Endothelial cell of umbilical vein (primary cell): ENCODE data around the gene TRAPPC6A. TPM values are rescaled to one million over a fixed set of nuclear protein-coding genes. Genes with fewer than 3 reads are reported as not detected.

Source experiments
- BruUV-seq: library from RNA; stranded (reverse); fragments of 400-500 nt; replicated peaks from 2 replicates; lab custom pipeline; 2021; lab: Mats Ljungman, UMichigan
- CTCF ChIA-PET: fragments of 300-600, 350-600 bp; sonication (Branson Sonifier 250); formaldehyde crosslinking; loops from one replicate; lab custom pipeline; 2021; ENCODE audit warnings: antibody characterized with exemption, inconsistent platforms; lab: Charles Lee
- POLR2A ChIA-PET: fragments of 300-600, 350-600 bp; sonication (Branson Sonifier 250); formaldehyde crosslinking; loops from one replicate; lab custom pipeline; 2021; ENCODE audit warnings: antibody characterized with exemption, inconsistent platforms; lab: Charles Lee
- DNase-seq: peaks from one replicate; pipeline ENCODE4 v3.0.0-alpha.2; 2011; ENCODE audit warnings: low read depth, low spot score
- FAIRE-seq: peaks from 2 replicates; lab custom pipeline; 2011; peaks lifted over from hg19 to GRCh38; lab: Jason Lieb, UNC
- H2AFZ ChIP-seq: 2 replicates; pipeline ENCODE4 v1.6.0; 2012; ENCODE audit warnings: low read depth, low read length, control low read depth, inconsistent platforms
- H3K27ac ChIP-seq: 2 replicates; pipeline ENCODE4 v1.5.1; 2011; ENCODE audit warnings: low read depth, mild to moderate bottlenecking, control low read depth, low read length, moderate library complexity; ENCODE audit not compliant: insufficient read depth
- H3K27me3 ChIP-seq, 2 experiments: 2 replicates each; pipeline versions ENCODE4 v1.6.0 to v1.6.1; 2011; ENCODE audit warnings: low read length in 2 of 2, mixed read lengths in 1 of 2; ENCODE audit not compliant: control insufficient read depth in 2 of 2, insufficient read depth in 2 of 2
- H3K36me3 ChIP-seq, 2 experiments: 2 replicates in 1 of 2; 3 replicates in 1 of 2; pipeline ENCODE4 v1.5.1; 2011; ENCODE audit warnings: low read length in 2 of 2, mild to moderate bottlenecking in 1 of 2, moderate library complexity in 1 of 2; ENCODE audit not compliant: control insufficient read depth in 2 of 2, insufficient read depth in 2 of 2; ENCODE audit errors: extremely low read depth in 1 of 2
- H3K4me1 ChIP-seq: 3 replicates; pipeline ENCODE4 v1.5.1; 2011; ENCODE audit warnings: mild to moderate bottlenecking, low read length; ENCODE audit not compliant: control insufficient read depth, insufficient read depth; ENCODE audit errors: extremely low read depth
- H3K4me2 ChIP-seq: 2 replicates; pipeline ENCODE4 v1.6.1; 2011; ENCODE audit warnings: low read length, control low read depth, mixed read lengths; ENCODE audit not compliant: insufficient read depth
- H3K4me3 ChIP-seq, 3 experiments: fragments of 200-600 bp in 1 of 3; sonication (generic), shearing (Covaris generic) in 1 of 3; replicated peaks in 1 of 3; 2 replicates each; pipeline ENCODE4 v1.5.1; 2011 to 2016; ENCODE audit warnings: control low read depth in 3 of 3, low read length in 3 of 3, mild to moderate bottlenecking in 2 of 3, inconsistent platforms in 1 of 3, low read depth in 1 of 3, moderate library complexity in 1 of 3; ENCODE audit not compliant: insufficient read depth in 1 of 3
- H3K79me2 ChIP-seq: 2 replicates; pipeline ENCODE4 v1.6.0; 2012; ENCODE audit warnings: low read length, inconsistent platforms; ENCODE audit not compliant: control insufficient read depth, insufficient read depth
- H3K9ac ChIP-seq: replicated peaks from 2 replicates; pipeline ENCODE3; 2011; ENCODE audit warnings: low read length, control low read depth; ENCODE audit not compliant: insufficient read depth; ENCODE audit errors: extremely low read depth
- H3K9me1 ChIP-seq: replicated peaks from 3 replicates; pipeline ENCODE4 v1.6.0; 2011; ENCODE audit warnings: mild to moderate bottlenecking, low read length; ENCODE audit not compliant: control insufficient read depth, insufficient read depth; ENCODE audit errors: extremely low read depth
- H3K9me3 ChIP-seq: replicated peaks from 2 replicates; pipeline ENCODE4 v1.5.1; 2012; ENCODE audit warnings: low read length, inconsistent platforms; ENCODE audit not compliant: control insufficient read depth, insufficient read depth
- H4K20me1 ChIP-seq: replicated peaks from 2 replicates; pipeline ENCODE3; 2011; ENCODE audit warnings: mild to moderate bottlenecking, low read length; ENCODE audit not compliant: control insufficient read depth, insufficient read depth; ENCODE audit errors: extremely low read depth
- CTCF ChIP-seq, 2 donors: IDR thresholded peaks; 1 replicate in 1 of 2; 2 replicates in 1 of 2; pipeline ENCODE4 v1.5.1; 2011; ENCODE audit warnings: low read length in 2 of 2, mild to moderate bottlenecking in 2 of 2, moderate library complexity in 2 of 2, control low read depth in 1 of 2, inconsistent platforms in 1 of 2, low read depth in 1 of 2; ENCODE audit not compliant: insufficient read depth in 1 of 2; ENCODE audit errors: extremely low read depth in 1 of 2
- EZH2 ChIP-seq: IDR thresholded peaks from 2 replicates; pipeline ENCODE4 v1.6.1; 2012; ENCODE audit warnings: borderline replicate concordance, low read depth, mild to moderate bottlenecking, moderate library complexity, low read length, inconsistent platforms; ENCODE audit not compliant: severe bottlenecking
- JUN ChIP-seq: IDR thresholded peaks from 2 replicates; pipeline ENCODE4 v1.6.1; 2011; ENCODE audit warnings: borderline replicate concordance, low read depth; ENCODE audit not compliant: insufficient read length, insufficient read depth
- MYC ChIP-seq: IDR thresholded peaks from one replicate; pipeline ENCODE4 v1.6.1; 2011; ENCODE audit warnings: mild to moderate bottlenecking, low read depth, low read length
- dilution Hi-C: fragments of 300-500 bp; cut with MboI; formaldehyde crosslinking; loops from one replicate; pipeline ENCODE4 v1.15.0; 2019; ENCODE audit warnings: low sequenced_read_pairs; ENCODE audit not compliant: extremely low pct_ligation_motif_present
- intact Hi-C: fragments of 100-400 bp; cut with micrococcal nuclease; formaldehyde crosslinking; loops from one replicate; pipeline ENCODE4 v1.10.0; 2022
- polyA plus RNA-seq, 4 experiments: library from polyadenylated mRNA; depleted of rRNA in 3 of 4; stranded (reverse) in 3 of 4; unstranded in 1 of 4; fragments of >200 nt; gene quantifications; 2 replicates each; pipeline versions ENCODE4 v1.2.1 to v1.2.3, GENCODE V29; 2011 to 2012; ENCODE audit warnings: missing spikeins in 1 of 4
- total RNA-seq: library from RNA; stranded (reverse); gene quantifications from 2 replicates; pipeline ENCODE4 v1.2.3, GENCODE V29; 2021

TRAPPC6A gene
- total and polyA plus RNA-seq, 2 donors (not counting 3 experiments of a cell fraction or from before 2014, with no cell fraction given), result 18.1 to 45.4 TPM

GRCh38 chr19:45130888-45131615 lies 47.0 kb downstream of the TRAPPC6A start:
- dilution Hi-C loops (no loop called here), intact Hi-C loops (no loop called here)
- Histone ChIP-seq H3K4me2 (no peak overlapping the region), H3K27ac (no peak overlapping the region), H3K4me3 (no peak overlapping the region), H3K9me3 (no peaks in the 10 kb centered on the region), H3K9me1 (no peaks in the 10 kb centered on the region), H3K79me2 (peaks cover 21% of the 10 kb centered on the region), H3K36me3 (no peaks in the 10 kb centered on the region), H2AFZ (no peak overlapping the region), H3K4me1 (peaks cover 4% of the 10 kb centered on the region), H3K9ac (no peak overlapping the region), H3K27me3 (no peaks in the 10 kb centered on the region), H4K20me1 (no peaks in the 10 kb centered on the region)
- TF ChIP-seq CTCF (IDR thresholded peaks at IDR 0.05; ENCODE audit: extremely low read depth in 1 of 2, insufficient read depth in 1 of 2, low read depth in 1 of 2, low read length in 2 of 2) (peak in 1 of 2 donors; percentile 38), MYC (no peak)
- ChIA-PET CTCF (interaction anchor here (0.6 to 1.6 kb wide), 3 partner anchors 12 to 88 kb away, joined by 4 to 7 read pairs (median 6); no protein-coding TSS in a partner anchor), POLR2A (no interaction called here)
- FAIRE-seq (no peak), DNase-seq (peak; percentile 6)
- no TSS peak for BruUV-seq

DNA sequence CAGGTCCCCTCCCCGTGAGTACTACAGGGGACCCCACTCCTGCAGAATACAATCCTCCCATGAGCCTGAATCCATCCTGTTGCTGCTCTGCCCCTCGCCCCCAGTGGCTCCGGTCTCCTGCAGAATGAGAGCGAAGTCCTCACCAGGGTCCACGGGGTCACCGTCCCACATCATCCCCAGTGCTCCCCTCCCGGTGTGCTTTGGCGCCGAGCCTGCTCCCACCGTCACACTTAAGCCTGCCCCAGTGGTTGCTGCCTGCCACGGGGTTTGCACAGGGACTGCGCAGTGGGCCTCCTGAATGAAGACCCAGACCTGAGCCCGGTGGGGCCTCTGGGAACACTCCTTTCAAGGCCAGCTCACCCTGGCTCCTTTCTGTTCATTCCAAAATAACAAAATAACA lies 47.8 kb downstream of the TRAPPC6A start:
- Histone ChIP-seq H3K36me3 (no peaks in the 10 kb centered on the region), H2AFZ (no peak overlapping the region), H4K20me1 (no peaks in the 10 kb centered on the region), H3K9me1 (no peaks in the 10 kb centered on the region), H3K9me3 (no peaks in the 10 kb centered on the region), H3K4me3 (no peak overlapping the region), H3K27ac (no peak overlapping the region), H3K79me2 (peaks cover 29% of the 10 kb centered on the region), H3K27me3 (no peaks in the 10 kb centered on the region), H3K9ac (no peak overlapping the region), H3K4me2 (no peak overlapping the region), H3K4me1 (peaks cover 4% of the 10 kb centered on the region)
- POLR2A ChIA-PET, result no interaction called here
- TF ChIP-seq EZH2 (no peak), CTCF (IDR thresholded peaks at IDR 0.05; ENCODE audit: extremely low read depth in 1 of 2, insufficient read depth in 1 of 2, low read depth in 1 of 2, low read length in 2 of 2) (no peak), JUN (no peak), MYC (no peak)
- no peak for FAIRE-seq
- DNase-seq, result no peak
- no TSS peak for BruUV-seq
- CTCF ChIA-PET, result interaction anchor here (1.6 kb wide), 1 partner anchor 11 kb away, joined by 6 read pairs; no protein-coding TSS in a partner anchor
- dilution Hi-C loops (no loop called here), intact Hi-C loops (no loop called here)
